A673 (cell line): Measurements from ENCODE around the gene NCEH1.

Experiments
- CTCF ChIP-seq: fragments of 300-800, 200-600 bp; sonication (generic); conservative IDR thresholded peaks from 2 replicates; pipeline ENCODE4 v1.5.1; 2017; ENCODE audit warnings: low read depth, mild to moderate bottlenecking, antibody characterized with exemption, low read length, moderate library complexity, mixed read lengths
- EZH2 ChIP-seq: fragments of 200-600 bp; sonication (generic); IDR thresholded peaks from 2 replicates; pipeline ENCODE4 v1.6.1; 2017; ENCODE audit warnings: borderline replicate concordance, low read depth, mild to moderate bottlenecking, mixed read lengths, antibody characterized with exemption, low read length; ENCODE audit not compliant: poor library complexity, severe bottlenecking

- TF ChIP-seq CTCF (no peak), EZH2 (no peak)
Observed at GRCh38 chr3:172709774-172710663, 848 bp downstream of the NCEH1 start.
